ENCODE results near the gene BORCS6.

Gene BORCS6

GRCh38 chr17:8153525-8153956 is 36.4 kb downstream of the BORCS6 start:
- no peak for DNase-seq

- DNase-seq = no peak
Observed at GRCh38 chr17:8153031-8153451, 36.9 kb downstream of the BORCS6 start.

- DNase-seq = peak; percentile 82
Observed at GRCh38 chr17:8152112-8152775, 37.7 kb downstream of the BORCS6 start, which contains the start of gene PER1. TSS of gene PER1 (minus strand) at chr17:8152404. CDS start at chr17:8150706, 1,698 bp downstream.

DNA sequence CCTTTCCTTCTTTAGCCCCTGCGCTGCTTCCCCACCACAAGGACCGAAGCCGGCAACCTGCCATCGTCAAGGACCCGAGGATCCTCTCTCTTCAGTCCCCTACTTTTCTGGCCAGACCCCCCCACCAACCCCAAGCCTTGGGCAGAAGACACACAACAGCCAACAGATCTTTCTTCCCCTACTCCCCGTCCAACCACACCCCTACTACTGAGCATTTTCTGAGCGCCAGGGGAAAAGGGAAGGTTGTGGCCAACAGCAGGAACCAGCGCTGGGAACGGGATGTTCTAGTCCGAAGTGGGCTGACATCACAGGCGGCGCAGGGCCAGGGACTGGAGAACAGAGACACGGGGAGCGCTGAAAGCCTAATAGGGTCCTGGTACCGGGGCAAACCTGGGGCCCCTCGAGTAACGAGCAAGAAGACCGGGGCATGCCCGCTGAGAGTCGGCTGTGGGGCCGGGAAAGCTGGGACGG is 38.3 kb downstream of the BORCS6 start:
- peak; percentile 34 for DNase-seq

- DNase-seq = peak; percentile 87
Observed at GRCh38 chr17:8151120-8151640, 38.8 kb downstream of the BORCS6 start.

DNA sequence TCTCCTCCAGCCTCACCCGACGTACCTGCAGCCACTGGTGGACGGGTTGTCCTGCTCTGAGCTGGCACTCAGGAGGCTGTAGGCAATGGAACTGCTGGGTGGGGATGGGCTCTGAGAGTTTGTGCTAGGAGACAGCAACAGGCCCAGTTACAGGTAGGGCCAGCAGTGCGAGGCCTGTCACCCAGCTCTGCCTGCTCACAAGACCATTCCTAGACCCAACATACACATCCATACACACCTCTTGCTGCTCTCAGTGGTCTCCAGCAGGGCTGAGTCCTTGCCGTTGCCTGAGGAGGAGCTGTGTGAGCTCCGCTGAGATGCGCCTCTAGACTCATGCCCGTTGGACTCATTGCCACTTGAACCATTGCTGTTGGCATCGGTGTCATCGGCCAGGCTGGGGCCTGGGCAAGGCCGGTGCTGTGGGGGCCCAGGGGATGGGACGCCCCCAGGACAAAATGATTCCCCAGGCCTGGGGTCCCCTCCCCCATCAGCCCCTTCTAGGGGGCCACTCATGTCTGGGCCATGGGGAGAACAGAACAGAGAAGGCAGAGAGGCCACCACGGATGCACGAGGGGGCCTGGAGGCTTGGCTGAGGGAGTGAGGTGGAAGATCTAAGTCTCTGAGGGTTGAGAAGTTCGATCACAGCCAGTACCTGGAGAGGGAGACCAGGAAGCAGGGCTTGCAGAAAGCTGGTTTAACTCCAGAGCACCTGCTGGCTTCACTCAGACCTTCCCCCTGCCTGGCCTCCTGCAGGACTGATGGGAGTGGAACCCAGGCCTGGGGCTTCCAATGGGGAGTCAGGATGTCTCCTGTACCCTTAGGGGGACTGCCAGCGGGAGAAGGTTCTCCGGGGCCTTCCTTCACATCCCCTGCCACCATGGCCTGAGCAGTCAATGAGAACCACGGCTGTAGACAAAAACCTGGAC is 39.5 kb downstream of the BORCS6 start:
- no peak for DNase-seq

GRCh38 chr17:8149419-8150193 is 40.4 kb downstream of the BORCS6 start:
- no peak for DNase-seq

DNA sequence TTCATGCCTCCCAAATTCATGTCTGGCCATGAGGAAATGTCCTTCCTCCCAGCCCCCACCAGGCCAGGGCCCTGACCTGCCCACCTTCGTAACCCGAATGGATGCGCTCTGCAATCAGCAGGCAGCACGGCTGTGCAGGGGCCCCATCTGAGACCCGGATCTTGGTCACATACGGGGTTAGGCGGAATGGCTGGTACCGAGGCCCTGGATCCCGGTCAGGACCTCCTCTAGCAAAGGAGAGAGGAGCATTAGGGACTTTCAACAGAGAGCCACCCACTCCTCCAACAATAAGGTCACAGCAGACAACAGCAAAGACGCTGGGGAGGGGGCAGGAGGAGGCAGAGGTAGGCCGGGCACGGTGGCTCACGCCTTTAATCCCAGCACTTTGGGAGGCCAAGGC is 41.4 kb downstream of the BORCS6 start:
- no peak for DNase-seq

GRCh38 chr17:8147805-8148404 is 42.1 kb downstream of the BORCS6 start:
- DNase-seq = no peak

- DNase-seq = no peak
Observed at GRCh38 chr17:8147141-8147804, 42.7 kb downstream of the BORCS6 start.

DNA sequence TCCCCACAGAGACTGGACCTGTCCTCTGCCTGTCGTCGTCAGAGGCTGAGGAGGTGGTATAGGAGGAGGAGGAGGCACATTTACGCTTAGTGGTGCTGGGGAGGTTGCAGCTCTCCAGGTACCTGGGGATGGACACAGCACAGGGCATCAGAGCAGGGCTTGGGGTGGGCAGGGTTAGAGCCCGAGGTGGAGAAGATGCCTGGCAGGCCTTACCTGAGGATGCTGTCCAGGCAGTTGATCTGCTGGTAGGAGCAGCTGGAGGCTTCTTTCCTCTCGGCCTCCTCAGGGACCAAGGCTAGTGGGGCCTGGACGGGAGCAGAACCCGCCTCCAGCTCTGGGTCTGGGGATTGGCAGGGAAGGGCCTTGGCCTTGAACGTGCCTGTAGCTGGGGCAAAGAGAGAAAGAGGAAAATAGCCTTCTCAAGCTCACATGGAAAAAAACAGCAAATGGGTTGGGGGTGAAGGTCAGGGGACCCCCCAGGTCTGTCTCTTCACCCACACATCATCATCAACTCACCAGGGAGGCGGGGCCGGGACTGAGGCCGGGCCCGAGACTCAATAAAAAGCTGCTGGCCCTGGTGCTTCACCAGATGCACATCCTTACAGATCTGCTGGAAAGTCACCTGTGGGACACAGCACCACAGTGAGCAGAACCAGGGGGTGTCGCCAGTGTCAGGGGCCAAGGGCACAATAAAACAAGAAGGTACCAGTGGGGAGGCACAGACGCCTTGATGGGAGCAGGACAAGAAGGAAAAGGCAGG is 43.4 kb downstream of the BORCS6 start:
- no peak for DNase-seq

GRCh38 chr17:8145811-8146210 is 44.2 kb downstream of the BORCS6 start:
- DNase-seq = no peak

DNA sequence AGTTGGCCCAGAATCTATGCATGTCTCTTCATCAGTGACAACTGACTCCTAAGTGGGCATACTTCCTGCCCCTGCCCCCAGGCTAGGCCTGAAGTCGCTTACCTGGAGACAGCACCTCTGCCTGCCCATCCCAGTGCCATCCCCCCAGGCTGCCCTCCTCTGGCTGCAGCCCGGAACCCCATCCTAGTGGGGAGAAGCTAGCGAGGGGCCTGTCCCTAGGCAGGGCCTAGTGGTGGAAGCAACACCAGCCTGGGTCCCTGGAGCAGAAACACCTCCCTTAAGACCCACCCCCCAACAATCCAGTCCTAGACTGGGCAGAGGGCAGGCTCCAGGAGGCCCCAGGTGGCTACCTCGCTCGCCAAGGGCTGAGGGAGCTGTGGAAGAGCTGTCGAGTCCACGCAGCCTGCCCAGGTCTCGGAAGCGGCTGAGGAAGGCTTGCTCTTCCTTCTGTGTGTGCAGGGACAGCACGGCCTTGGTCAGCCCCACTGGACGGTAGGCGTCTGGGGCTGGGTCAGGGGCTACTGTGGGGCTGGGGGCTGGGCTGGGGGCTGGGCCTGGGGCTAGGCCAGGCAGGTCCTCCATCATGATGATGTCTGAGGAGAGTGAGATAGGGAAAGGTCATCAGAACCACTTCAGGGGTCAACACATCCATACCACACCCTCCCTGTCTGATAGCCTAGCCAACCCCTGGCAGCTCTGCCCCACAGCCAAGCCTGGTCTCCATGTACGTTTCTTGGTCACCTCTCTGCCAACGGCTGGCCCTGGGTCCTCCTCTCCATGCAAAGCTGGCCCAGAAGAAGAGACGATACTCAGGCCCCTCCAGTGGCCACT is 45.4 kb downstream of the BORCS6 start:
- no peak for DNase-seq

DNA sequence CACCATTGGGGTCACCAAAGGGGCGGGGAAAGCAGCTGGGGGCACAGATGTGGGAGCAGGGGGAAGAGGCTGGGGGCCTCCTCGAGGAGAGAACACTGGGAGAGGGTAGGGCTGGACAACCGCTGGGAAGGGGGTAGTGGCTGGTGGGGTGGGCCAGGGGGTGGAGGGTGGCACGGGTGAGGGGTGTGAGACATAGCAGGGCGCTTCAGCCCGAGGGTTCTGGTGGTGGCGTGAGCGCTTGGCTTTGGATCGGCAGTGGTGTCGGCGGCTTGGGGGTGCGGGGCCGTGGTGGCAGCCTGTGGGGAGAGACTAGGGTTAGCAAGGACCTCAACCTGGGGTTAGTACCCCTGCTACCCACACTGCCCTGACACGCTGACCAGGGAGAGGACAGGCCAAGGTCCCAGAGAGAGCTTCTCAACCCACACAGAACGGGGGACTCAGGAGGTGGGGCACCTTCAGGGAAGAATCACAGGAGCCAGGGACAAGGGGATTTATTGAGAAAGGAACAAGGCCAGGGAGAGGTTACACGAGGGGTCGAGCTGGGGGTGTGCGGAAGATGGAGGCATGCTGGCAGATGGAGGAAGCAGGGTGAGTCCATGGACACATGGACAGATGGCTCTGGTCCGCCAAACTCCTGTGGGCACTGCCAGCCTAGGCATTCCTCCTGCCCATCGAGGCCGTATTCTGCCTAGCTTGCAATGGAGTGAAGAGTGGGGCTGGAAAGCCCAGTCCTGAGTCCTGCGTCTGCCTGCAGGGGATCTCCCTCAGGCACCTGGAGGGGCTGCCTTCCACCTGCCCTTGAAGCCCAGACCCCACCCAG is 46.2 kb downstream of the BORCS6 start:
- DNase-seq = no peak

DNA sequence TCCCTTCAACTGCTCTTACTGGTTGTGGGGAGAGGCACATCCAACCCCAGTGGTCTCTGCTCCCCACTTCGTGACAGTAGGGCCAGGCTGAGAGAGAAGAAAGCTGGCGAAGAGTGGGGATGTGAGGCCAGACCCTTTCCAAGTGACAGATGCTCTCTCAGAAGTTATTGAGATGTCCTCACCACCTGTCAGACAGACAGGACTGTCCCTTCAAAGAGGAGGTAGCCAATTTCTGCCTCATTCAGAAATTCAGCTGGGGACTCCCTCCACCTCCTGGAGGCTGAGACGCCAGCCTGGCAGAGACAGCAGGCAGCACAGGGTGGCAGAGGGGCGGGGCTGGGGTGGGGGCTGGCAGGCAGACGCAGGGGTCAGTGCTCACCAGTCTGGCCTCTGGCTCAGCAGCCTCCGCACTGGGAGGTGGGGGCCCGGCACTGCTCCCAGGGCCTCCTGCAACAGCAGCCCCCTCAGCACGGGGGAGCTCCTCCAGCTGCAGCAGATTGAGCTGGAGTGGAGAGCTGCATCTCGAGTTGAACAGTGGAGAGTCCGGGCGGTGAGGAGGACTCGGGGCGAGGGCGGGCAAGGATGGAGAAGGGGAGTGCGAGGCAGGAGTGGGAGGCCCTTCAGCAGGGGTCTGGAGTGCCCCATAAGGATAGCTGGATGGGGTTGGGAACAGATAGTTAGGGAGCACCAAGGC is 46.9 kb downstream of the BORCS6 start:
- DNase-seq = no peak

- DNase-seq = no peak
Observed at GRCh38 chr17:8142158-8142886, 47.7 kb downstream of the BORCS6 start.

- no peak for DNase-seq
Observed at GRCh38 chr17:8141741-8142140, 48.2 kb downstream of the BORCS6 start.

DNA sequence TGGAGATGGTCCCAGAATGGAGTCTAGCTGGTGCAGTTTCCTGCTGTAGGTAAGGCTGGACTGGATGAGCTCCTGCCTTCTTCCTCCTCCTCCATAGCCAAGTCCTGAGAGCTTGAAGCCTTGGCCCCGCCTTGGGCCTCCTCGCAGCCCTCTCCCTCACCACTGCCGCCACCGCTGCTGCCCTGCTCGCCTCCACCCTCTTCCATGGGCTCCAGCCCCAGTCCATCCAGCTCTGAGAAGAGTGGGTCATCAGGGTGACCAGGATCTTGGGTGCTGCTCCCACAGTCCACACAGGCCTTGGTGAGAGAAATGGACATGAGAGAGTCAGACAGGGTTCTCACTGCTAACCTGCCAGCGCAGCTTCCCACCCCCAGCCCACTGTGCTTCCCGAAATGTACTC is 48.9 kb downstream of the BORCS6 start:
- DNase-seq = no peak
